ENCODE results near the gene WNT3.

Gene WNT3

GRCh38 chr17:46837521-46837920, 19.0 kb upstream of the WNT3 start:
- Histone ChIP-seq H3F3A (ENCODE audit: insufficient read depth, low read length) (no peaks in the 10 kb centered on the region), H3K9me2 (ENCODE audit: low read depth, low read length) (no peaks in the 10 kb centered on the region), H3K9me3 (ENCODE audit: low read length) (peaks cover under 1% of the 10 kb centered on the region; the same call in 1 of the 2 replicates), H3K27me3 (ENCODE audit: insufficient read depth, low read length) (no peaks in the 10 kb centered on the region), H3K4me3 (ENCODE audit: low read depth, low read length, poor library complexity, severe bottlenecking) (no peak overlapping the region), H3K9ac (ENCODE audit: low read length) (no peak overlapping the region), H3K4me1 (ENCODE audit: insufficient read depth, low read length, severe bottlenecking) (no peaks in the 10 kb centered on the region), H3K27ac (ENCODE audit: low read depth, low read length, poor library complexity, severe bottlenecking) (no peak overlapping the region), H3K36me3 (ENCODE audit: insufficient read depth, low read length) (no peaks in the 10 kb centered on the region), H4K20me1 (ENCODE audit: insufficient read depth, low read length) (no peaks in the 10 kb centered on the region), H3K79me2 (ENCODE audit: insufficient read depth, low read length) (no peaks in the 10 kb centered on the region), H3K4me2 (ENCODE audit: low read length) (no peak overlapping the region), H2AFZ (ENCODE audit: low read length) (no peak overlapping the region)
- TF ChIP-seq CTCF (IDR thresholded peaks at IDR 0.05; ENCODE audit: low read length) = no peak
- no peak for TF ChIP-seq EZH2 (IDR thresholded peaks at IDR 0.05; ENCODE audit: borderline replicate concordance, low read length)

- H2AFZ ChIP-seq (ENCODE audit: low read length) = no peak overlapping the region
- H3K9ac ChIP-seq (ENCODE audit: low read length) = no peak overlapping the region
- H3K4me2 ChIP-seq (ENCODE audit: low read length) = no peak overlapping the region
- H3K36me3 ChIP-seq (ENCODE audit: insufficient read depth, low read length) = no peaks in the 10 kb centered on the region
- no peaks in the 10 kb centered on the region for H3K9me2 ChIP-seq (ENCODE audit: low read depth, low read length)
- H3K4me3 ChIP-seq (ENCODE audit: low read depth, low read length, poor library complexity, severe bottlenecking) = no peak overlapping the region
- H3K27ac ChIP-seq (ENCODE audit: low read depth, low read length, poor library complexity, severe bottlenecking) = no peak overlapping the region
- no peaks in the 10 kb centered on the region for H3K79me2 ChIP-seq (ENCODE audit: insufficient read depth, low read length)
- no peaks in the 10 kb centered on the region for H3K4me1 ChIP-seq (ENCODE audit: insufficient read depth, low read length, severe bottlenecking)
- H3F3A ChIP-seq (ENCODE audit: insufficient read depth, low read length) = no peaks in the 10 kb centered on the region
- H4K20me1 ChIP-seq (ENCODE audit: insufficient read depth, low read length) = no peaks in the 10 kb centered on the region
- TF ChIP-seq CTCF (IDR thresholded peaks at IDR 0.05; ENCODE audit: low read length) (no peak), EZH2 (IDR thresholded peaks at IDR 0.05; ENCODE audit: borderline replicate concordance, low read length) (no peak)
- no peaks in the 10 kb centered on the region for H3K27me3 ChIP-seq (ENCODE audit: insufficient read depth, low read length)
- no peaks in the 10 kb centered on the region for H3K9me3 ChIP-seq (ENCODE audit: low read length)
Measured at GRCh38 chr17:46836500-46836899, 18.0 kb upstream of the WNT3 start.

- Histone ChIP-seq H3K36me3 (ENCODE audit: insufficient read depth, low read length) (no peaks in the 10 kb centered on the region), H3K79me2 (ENCODE audit: insufficient read depth, low read length) (no peaks in the 10 kb centered on the region), H3K9ac (ENCODE audit: low read length) (no peak overlapping the region), H3F3A (ENCODE audit: insufficient read depth, low read length) (no peaks in the 10 kb centered on the region), H3K4me2 (ENCODE audit: low read length) (no peak overlapping the region), H4K20me1 (ENCODE audit: insufficient read depth, low read length) (no peaks in the 10 kb centered on the region), H3K4me3 (ENCODE audit: low read depth, low read length, poor library complexity, severe bottlenecking) (no peak overlapping the region), H2AFZ (ENCODE audit: low read length) (no peak overlapping the region), H3K9me2 (ENCODE audit: low read depth, low read length) (no peaks in the 10 kb centered on the region), H3K4me1 (ENCODE audit: insufficient read depth, low read length, severe bottlenecking) (no peaks in the 10 kb centered on the region), H3K27me3 (ENCODE audit: insufficient read depth, low read length) (no peaks in the 10 kb centered on the region), H3K27ac (ENCODE audit: low read depth, low read length, poor library complexity, severe bottlenecking) (no peak overlapping the region), H3K9me3 (ENCODE audit: low read length) (no peaks in the 10 kb centered on the region)
- no peak for TF ChIP-seq CTCF (IDR thresholded peaks at IDR 0.05; ENCODE audit: low read length)
- TF ChIP-seq EZH2 (IDR thresholded peaks at IDR 0.05; ENCODE audit: borderline replicate concordance, low read length) = no peak
Measured at GRCh38 chr17:46834846-46835245, 16.4 kb upstream of the WNT3 start.

All from OCI-LY1 (cell line).